GM12875 (cell line): ENCODE results near the gene PLPP4.

ENCODE experiments used
- H3K4me3 ChIP-seq: one replicate; pipeline ENCODE4 v1.5.1; 2011; ENCODE audit warnings: low read depth, low read length, control low read depth
- CTCF ChIP-seq: IDR thresholded peaks from 2 replicates; pipeline ENCODE4 v1.5.1; 2011; ENCODE audit warnings: low read depth, mild to moderate bottlenecking, control low read depth, inconsistent platforms, low read length, moderate library complexity, borderline replicate concordance; ENCODE audit not compliant: insufficient read depth

The PLPP4 gene

GRCh38 chr10:120543291-120543690, 86.3 kb downstream of the PLPP4 start:
- no peak for TF ChIP-seq CTCF
- no peak overlapping the region for H3K4me3 ChIP-seq

GRCh38 chr10:120548210-120548609, 91.2 kb downstream of the PLPP4 start:
- no peak overlapping the region for H3K4me3 ChIP-seq
- no peak for TF ChIP-seq CTCF

- no peak overlapping the region for H3K4me3 ChIP-seq
- no peak for TF ChIP-seq CTCF
These were observed 95.2 kb downstream of the PLPP4 start for GRCh38 chr10:120552262-120552661.

- no peak for TF ChIP-seq CTCF
- H3K4me3 ChIP-seq: no peak overlapping the region
These were observed 96.9 kb downstream of the PLPP4 start for GRCh38 chr10:120553911-120554310.

GRCh38 chr10:120555436-120555835, 98.4 kb downstream of the PLPP4 start:
- no peak for TF ChIP-seq CTCF
- H3K4me3 ChIP-seq: no peak overlapping the region

GRCh38 chr10:120555842-120556532, 99.0 kb downstream of the PLPP4 start:
- no peak overlapping the region for H3K4me3 ChIP-seq
- no peak for TF ChIP-seq CTCF

- no peak overlapping the region for H3K4me3 ChIP-seq
- no peak for TF ChIP-seq CTCF
These were observed 100.3 kb downstream of the PLPP4 start for GRCh38 chr10:120557311-120557710.
